ENCODE results near the gene MKRN3.
"Not testable (repeated sequence)": the region's sequence is repeated elsewhere in the genome, so short reads cannot be mapped to it uniquely, and the experiment has no call there.

MKRN3 gene

GRCh38 chr15:23589012-23589411 lies 23.5 kb downstream of the MKRN3 start:
- DNase-seq: no peak

GRCh38 chr15:23594252-23594770 lies 28.8 kb downstream of the MKRN3 start:
- DNase-seq: no peak

- DNase-seq: no peak
Measured at GRCh38 chr15:23595368-23595767, 29.9 kb downstream of the MKRN3 start.

- DNase-seq: no peak
Measured at GRCh38 chr15:23596736-23597135, 31.3 kb downstream of the MKRN3 start.

GRCh38 chr15:23597278-23597677 lies 31.8 kb downstream of the MKRN3 start:
- DNase-seq: not testable (repeated sequence)

DNA sequence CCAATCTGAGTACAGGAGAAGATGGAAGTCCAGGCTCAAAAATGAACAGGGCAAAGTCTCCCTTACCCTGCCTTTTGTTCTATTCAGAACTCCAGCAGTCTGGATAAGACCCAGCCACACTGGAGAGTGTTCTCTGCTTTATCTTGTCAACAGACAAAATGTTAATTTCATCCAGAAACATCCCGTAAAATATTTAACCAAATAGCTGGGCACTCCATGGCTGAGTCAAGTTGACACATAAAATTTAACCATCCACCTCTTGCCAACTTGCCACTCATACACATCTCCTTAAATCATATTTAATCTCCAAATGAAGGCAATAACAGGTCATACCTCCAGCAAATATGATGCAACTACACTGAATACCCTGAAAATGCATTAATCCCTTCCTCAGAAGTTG lies 33.6 kb downstream of the MKRN3 start:
- DNase-seq: no peak

GRCh38 chr15:23602124-23602523 lies 36.6 kb downstream of the MKRN3 start:
- DNase-seq: no peak

DNA sequence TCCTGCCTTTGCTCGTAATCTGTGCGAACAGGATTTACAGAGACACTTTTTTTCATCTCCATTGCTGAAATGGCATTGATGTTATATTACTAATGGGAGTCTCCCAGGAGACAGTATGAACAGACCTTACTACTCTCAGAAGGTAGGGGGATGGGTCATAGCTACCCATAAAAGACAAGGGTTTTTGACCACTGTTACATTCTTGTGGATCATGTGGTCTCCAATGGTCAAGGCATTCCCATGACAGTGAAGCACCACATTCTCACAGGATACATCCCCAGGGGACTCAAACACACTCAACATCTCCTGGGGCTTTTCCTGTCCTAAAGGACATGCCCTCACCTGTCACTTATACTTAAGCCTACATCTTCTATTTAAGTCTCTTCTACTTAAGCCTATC lies 40.8 kb downstream of the MKRN3 start:
- DNase-seq: no peak

DNA sequence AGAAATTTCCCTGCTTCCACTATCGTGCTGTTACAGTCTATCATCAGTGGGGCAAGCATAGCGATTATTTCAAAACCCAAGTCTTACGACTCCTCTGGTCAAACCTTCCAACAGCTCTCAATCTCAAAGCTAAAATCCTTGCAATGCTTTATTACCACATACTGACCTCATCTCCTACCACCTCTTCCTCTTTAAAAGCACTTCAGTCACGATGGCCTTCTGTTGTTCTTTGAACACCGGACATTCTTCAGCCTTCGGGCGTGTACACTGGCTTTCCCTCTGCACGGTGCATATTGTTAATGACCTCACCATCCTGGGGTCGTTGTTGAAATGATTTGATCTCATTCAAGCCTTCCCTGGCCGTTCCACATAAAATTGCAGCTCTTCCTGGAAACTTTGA lies 51.1 kb downstream of the MKRN3 start:
- DNase-seq: no peak

Measured in T-helper 2 cell (primary cell).